ENCODE data around the gene SLC16A7.

DNA sequence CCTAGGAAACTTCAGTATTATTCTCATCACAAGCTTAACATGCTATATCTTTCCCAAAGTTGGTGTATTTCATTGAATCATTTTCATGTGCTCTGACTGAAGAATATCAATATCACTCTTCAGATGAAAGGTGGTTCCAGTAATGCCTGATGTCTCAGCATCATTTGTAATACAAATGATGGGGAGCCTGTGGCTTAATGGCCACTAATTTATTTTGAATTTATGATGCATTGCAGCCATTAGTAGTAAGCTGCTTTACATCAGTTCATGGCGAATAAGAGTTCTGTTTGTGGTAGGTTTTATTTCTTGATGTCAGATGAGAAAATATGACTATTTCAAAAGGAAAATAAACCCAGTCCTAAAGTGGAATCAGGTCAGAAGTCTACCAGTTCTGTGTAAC lies 139.4 kb downstream of the SLC16A7 start:
- TF ChIP-seq PAX5 (IDR thresholded peaks at IDR 0.05; ENCODE audit: insufficient read depth, low read length, severe bottlenecking) (no peak), POLR2A (IDR thresholded peaks at IDR 0.05; ENCODE audit: low read depth, low read length) (no peak), POU2F2 (IDR thresholded peaks at IDR 0.05; ENCODE audit: low read depth, low read length) (no peak), POLR2AphosphoS5 (IDR thresholded peaks at IDR 0.05; ENCODE audit: low read depth, low read length) (no peak), SPI1 (IDR thresholded peaks at IDR 0.05; ENCODE audit: low read depth, low read length) (no peak), TAF1 (IDR thresholded peaks at IDR 0.05; ENCODE audit: low read depth, low read length) (no peak)
